ENCODE results near the gene PLCG2.

The PLCG2 gene

DNA sequence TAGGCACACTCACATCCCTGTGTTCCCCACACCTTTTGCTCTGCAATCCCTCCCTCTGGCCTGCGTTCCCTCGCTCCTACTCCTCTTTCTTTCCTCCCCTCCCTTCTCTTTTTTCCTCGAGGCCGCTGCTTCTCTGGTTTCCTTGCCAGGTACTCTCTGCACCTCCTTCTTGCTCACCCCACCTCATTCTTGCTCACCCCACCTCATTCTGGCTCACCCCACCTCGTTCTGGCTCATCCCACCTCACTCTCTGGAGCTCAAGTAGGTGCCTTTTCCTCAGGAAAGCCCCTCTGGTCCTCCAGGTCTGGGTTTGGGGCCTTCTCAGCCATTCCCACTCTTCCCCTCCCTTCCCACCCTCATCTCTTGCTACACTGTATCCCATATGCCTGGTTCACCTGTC is 103.5 kb downstream of the PLCG2 start:
- no peak for DNase-seq

DNA sequence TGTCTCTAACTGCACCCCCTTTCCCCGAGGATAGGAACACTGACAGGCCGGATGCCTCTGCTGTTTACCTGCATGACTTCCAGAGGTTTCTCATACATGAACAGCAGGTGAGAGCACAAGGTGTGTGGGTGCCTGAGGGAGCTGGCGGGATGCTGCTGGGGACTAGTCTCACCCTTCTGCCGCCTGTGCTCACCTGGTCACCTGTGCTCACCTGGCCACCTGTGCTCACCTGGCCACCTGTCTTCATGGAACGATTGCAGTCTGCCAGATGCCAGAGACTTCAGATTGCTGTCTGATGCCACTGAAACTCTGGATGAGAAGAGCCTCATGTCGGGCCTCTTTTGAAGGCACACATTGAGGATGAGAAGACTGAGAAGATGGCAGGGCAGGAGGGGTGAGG is 104.1 kb downstream of the PLCG2 start:
- DNase-seq: no peak

DNA sequence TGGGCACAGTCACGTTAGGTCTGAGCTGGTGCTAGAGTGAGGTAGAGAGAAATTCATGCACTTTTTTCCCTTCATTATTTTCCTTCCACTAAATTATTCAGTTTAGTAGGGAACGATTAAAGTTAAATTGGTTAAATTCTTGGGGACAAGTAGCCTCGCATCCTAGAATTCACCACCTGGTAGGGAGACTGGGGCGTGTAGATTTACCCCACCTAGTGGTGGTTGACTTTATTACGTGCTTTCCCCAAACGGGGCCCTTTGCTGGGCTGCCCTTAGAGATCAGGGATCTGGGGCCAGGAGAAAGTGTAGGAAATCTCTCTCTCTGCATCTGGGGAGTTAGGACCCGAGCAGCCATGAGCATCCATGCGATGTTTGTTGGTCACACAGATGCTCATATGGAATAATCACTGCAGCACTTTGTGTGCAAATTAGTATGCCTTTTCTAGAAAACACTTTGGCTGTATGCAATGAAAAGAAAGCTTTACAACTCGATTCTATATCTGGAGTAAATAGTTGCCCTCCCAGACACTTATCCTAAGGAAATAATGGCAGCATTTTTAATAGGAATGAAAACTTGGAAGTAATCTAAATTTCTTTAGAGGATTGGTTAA is 107.0 kb downstream of the PLCG2 start:
- peak; percentile 24 for DNase-seq

DNA sequence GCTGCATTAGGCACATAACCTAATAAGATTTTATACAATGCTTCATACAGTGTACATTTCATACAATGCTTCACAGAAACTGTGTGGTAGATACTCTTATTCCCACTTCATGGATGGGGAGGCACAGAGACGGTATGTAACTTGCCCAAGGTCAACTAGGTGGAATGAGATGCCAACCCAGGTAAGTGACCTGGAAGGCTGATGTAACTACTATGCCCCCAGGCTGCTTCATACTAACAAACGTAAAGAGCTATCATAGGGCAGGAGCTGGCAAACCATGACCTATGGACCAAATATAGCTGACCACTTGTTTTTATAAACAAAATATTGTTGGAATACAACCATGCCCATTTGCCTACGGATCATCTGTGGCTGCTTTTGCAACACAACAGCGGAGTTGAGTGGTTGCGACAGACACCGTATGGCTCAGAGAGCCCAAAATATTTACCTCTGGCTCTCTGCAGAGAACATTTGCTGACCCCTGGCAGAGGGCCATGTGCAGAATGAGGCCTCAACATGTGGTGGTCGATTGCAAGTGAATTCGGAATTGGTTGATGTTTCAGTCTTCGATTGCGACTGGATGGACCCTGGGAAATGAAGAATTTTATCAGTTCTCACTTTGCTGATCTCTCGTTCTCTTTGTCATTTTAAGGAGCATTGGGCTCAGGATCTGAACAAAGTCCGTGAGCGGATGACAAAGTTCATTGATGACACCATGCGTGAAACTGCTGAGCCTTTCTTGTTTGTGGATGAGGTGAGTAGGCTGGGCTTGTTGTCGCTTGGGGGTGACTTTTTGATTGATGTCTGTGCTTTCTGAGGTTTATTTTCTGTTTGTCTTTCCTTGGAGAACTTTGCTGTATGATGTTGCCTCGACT is 109.7 kb downstream of the PLCG2 start:
- no peak for DNase-seq

DNA sequence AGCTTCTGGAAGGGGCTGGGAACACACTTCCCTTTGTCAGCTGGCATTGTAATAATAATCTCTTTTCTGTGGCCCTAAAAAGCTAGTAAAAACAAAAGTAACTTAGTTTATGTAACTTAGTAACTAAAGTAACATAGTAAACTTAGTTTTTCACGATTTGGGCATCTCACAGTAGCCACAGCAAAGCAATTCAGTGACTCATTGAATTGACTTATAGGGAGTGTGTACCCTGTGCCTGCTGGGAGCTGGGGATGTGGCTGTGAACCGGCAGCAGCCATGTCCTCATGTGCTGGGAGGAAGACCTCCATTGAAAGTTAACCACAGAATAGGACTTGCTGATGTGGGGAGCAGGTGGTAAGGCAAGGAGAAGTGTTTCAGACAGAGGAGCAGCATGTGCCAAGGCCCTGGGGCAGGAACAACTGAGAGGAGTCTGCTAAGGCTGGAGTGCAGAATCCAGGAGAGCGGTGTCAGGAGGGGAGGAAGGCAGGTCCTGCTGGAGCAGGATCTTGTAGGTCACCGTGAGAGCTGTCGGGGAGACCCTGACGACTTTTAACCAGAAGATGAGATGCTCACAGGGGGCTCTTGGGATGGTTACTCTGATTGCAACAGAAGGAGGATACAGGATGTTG is 112.8 kb downstream of the PLCG2 start:
- no peak for DNase-seq

DNA sequence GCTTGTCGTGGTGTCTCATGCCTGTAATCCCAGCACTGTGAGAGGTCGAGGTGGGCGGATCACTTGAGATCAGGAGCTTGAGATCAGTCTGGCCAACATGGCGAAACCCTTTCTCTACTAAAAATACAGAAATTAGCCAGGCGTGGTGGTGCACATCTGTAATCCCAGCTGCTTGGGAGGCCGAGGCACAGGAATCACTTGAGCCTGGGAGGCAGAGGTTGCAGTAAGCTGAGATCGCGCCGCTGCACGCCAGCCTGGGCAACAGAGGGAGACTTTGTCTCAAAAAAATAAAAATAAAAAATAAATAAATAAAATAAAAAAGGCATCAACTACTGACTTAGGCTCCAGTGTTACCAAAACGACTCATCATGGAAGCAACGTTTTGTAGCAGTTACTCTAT is 115.5 kb downstream of the PLCG2 start:
- no peak for DNase-seq

DNA sequence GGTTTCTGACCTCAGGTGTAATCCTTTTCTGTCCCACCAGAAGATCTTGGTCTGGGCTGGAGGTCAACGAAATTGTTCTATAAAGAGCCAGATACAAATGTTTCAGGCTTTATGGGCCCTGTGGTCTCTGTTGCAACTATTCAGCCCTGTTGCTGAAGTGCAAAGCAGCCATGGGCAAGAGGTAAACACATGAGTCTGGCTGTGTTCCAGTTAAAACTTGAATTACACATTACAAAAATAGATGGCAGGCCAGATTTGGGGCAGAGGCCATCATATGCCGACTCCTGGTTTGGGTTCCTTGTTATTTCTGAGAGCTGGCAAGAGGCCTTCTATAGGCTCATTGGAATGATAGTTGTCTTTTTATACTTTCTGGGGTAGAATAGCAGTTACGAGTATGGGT is 117.8 kb downstream of the PLCG2 start:
- DNase-seq: no peak

DNA sequence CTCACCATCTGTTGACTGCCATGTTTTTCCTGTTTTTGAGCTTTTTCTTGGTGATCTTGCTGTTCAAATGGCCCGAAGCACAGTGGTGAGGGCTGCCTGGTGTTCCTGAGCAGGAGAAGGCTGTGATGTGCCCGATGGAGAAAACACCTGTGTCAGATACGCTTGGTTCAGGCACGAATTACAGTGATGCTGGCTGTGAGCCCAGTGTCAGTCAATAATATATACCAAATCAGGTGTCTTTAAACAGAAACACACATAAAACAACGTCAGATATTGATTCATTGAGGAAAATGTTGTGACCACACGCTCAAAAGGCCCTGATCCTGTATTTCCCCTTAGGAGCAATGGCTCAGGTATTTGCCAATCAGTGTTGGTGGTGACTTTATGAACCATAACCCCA is 120.5 kb downstream of the PLCG2 start:
- DNase-seq: no peak

DNA sequence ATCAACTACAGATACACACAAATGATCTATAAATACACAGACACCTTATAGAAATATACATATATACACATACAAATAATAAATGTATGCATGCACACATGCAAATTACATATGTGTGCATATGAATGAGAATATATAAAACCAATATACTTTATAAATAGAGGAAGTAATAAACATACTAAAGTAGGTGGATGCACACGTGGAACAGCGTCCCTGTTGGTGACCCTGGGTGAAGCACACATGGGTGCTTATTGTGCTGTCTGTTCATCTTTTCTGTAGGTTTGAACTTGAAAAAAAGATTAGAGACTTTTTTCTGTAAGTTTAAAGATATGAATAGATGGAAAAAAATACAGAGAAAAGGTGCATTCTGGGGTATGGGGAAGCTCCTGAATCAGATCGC is 120.9 kb downstream of the PLCG2 start:
- no peak for DNase-seq

DNA sequence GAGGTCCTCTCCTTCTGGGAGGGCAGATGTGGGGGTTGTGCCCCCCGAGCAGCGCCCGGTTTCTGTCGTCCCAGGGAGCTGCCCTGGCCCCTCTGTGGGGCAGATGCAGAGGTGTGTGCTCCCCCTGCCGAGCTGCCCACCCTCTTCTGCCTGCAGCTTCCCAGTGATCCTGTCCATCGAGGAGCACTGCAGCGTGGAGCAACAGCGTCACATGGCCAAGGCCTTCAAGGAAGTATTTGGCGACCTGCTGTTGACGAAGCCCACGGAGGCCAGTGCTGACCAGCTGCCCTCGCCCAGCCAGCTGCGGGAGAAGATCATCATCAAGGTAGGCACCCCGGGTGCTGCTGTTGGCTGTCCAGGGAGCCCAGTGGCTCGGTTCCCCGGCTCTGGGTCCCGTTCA is 121.4 kb downstream of the PLCG2 start:
- DNase-seq: no peak

DNA sequence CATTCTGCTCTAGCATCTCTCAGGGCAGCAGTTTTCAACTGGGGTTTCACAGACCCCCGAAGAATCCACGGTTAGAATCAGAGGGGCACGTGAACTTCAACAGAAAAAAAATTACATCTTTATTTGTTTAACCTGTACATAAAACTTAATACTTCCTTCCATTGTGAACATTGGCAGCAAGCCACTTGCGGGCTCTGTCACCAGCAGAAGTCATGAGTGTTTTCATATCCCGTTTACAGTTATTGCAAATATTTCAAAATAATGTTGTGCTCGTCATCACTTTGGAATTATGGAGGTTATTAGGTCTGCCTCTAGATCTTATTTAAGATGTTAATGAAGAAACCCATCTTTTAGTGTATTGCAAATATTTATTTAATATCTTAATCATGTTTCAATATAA is 122.4 kb downstream of the PLCG2 start:
- DNase-seq: no peak

DNA sequence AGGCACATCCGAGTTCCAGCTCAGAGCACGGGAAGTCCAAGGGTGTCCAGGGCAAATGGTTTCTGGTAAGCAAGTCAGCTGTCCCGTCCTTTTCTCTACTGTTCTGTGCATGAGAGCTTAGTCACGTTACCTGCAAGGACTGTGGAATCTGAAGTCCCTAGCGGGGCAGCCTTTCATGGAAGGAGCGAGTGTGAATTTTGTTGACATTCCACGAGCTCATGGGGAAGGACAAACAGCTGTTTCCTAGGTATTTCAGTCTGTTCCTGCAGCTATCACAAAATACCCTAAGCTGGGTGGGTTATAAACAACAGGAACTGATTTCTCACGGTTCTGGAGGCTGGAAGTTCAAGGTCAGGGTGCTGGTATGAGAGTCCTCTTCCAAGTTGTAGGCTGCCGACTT is 122.9 kb downstream of the PLCG2 start:
- no peak for DNase-seq

DNA sequence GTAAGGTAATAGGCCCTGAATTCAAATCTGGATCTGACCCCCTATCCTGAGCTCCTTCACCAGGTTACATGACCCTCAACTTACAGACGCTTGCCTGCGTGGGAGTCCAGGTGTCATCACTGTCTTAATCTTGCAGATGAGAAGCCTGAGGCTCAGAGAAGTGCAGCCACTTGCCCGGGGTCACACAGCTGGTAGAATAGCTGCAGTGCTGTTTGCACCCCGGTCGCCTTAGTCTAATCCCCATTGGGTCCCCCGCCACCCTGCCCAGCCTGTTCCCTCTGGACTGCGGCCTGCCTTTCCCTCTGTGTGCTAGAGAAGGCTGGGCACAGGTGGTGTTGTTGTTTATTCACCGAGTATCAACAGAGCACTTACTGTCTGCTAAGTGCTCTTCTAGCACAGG is 125.2 kb downstream of the PLCG2 start:
- DNase-seq: no peak

DNA sequence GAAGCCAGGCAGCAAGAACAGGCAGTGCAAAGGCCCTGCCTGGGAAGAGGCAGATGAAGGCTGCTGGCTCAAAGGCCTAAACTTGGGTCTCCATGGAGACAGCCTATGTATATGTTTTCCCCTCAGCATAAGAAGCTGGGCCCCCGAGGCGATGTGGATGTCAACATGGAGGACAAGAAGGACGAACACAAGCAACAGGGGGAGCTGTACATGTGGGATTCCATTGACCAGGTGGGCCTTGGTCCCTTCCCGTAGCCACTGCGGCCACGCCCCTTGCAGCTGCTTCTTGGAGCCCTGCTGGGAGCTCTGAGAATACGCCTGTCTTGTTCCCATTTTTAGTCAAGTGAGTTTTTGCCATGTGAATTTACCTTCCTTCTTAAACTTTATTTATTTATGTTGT is 126.2 kb downstream of the PLCG2 start:
- no peak for DNase-seq

DNA sequence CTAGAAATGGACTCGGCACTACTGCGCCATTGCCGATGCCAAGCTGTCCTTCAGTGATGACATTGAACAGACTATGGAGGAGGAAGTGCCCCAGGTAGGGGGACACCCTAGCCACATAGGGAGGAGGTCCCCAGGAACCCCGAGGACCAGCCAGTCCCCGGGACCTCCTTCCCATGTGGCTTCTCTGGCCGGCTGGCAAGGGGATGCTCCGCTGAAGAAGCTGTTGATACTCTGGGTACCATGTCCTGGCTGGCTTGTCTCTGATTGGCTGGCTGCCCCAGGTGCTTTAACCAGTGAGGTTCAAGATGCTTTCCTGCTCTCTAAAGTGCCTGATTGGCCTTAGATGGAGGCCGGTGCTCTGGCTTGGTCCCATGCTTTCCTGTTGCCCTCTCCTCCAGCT is 128.6 kb downstream of the PLCG2 start:
- no peak for DNase-seq

DNA sequence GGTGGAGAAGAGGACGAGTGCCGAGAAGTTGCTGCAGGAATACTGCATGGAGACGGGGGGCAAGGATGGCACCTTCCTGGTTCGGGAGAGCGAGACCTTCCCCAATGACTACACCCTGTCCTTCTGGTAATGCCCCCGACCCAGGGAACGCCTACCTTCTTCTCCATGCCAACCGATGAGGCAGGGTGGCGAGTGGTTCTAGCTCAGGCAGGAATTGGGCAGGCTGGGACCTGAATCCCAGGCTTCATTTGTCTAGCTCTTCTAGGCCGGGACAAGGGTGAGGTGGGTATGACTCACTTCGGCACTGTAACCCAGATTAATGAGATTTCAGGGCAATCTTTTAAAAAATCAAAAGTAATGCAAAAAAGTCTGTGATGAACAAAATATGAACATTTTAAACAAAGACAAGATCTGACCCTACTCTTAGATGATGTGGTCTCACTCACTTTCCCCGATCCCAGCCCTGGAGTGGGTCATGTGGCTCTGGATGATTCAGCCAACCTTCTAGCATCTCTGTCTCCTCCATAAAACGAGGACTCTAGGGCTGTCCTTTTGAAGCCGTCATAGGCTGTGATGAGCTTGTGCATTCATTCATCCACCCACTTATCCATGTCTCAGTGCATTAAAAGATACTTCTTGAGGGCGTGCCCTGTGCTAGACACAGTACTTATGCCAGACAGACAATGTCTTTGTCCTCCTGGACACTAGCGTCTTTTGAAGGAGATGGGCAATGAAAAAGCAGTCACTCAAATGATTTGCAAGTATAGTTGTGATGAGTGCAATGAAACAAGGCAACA is 129.6 kb downstream of the PLCG2 start:
- DNase-seq: no peak

DNA sequence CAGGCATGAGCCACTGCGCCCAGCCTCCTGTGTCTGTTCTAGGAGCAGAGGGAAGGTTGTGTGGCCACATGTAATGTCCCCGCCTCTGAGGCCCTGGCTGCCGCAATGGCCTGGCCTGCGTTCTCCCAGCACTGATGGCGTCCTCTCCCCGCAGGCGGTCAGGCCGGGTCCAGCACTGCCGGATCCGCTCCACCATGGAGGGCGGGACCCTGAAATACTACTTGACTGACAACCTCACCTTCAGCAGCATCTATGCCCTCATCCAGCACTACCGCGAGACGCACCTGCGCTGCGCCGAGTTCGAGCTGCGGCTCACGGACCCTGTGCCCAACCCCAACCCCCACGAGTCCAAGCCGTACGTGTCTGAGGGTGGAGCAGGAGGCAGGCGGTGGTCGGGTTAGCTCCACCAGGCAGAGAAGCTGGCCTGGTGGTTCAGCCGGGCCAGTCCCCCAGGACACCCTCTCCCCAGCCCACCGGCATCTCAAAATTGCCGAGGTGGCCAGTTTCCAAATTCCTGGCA is 131.3 kb downstream of the PLCG2 start:
- DNase-seq: no peak

DNA sequence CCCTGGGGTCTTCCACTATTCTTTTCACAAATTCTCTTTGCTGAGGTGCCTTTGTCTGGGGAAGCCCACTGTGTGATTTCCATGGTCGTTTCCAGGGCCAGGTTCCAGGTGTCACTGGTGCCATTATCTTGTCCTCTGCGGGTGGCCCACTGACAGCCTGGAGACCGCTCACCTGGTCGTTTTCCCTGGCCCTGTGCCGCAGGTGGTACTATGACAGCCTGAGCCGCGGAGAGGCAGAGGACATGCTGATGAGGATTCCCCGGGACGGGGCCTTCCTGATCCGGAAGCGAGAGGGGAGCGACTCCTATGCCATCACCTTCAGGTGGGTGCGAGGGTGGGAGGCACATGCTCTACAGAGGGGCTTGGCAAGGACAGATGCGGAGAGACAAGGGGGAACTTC is 133.3 kb downstream of the PLCG2 start:
- no peak for DNase-seq

DNA sequence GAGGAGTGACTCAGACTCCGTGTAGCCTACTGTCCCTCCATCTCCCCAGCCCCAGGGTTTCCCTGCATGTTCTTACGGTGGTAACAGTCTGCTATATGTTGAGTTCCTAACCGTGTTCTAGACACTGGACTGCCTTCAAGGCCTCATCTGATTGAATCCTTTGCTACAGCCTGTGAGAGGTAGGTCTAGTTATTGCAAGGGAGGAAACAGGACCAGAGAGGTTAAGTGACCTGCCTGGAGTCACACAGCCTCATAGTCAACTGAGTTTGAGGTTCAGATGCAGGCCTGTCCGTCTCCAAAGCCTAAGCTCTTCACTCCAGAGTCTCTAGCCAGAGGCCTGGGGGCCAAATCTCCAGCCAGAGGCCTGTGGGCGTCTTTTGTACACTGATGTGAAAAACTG is 134.1 kb downstream of the PLCG2 start:
- DNase-seq: no peak

DNA sequence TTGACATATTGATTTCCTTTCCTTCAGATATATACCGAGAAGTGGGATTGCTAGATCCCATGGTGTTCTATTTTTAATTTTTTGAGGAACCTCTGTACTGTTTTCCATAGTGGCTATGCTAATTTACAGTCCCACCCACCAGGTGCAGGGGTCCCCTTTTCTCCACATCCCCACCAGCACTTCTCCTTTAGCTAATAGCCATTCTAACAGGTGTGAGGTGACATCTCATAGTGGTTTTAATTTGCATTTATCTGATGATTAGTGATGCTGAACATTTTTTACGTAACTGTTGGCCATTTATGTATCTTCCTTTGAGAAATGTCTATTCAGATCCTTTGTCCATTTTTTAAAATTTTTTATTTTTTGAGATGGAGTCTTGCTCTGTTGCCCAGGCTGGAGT is 138.3 kb downstream of the PLCG2 start:
- DNase-seq: no peak

DNA sequence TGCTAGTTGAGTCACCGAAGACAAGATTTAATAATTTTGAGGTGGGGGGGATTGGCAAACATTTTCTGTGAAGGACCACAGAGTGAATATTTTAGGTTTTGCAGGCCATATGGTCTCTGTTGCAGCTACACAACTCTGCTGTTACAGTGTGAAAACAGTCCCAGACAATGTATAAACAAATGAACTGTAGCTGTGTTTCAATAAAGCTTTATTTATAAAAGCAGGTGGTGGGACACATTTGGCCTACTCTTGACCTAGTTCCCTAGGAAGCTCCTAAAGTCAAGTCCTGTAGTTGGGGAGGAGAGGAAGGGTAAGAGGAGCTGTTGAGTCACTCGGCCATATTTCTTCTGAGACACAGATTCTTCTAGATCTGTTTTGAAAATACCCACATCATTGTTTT is 139.8 kb downstream of the PLCG2 start:
- DNase-seq: no peak

DNA sequence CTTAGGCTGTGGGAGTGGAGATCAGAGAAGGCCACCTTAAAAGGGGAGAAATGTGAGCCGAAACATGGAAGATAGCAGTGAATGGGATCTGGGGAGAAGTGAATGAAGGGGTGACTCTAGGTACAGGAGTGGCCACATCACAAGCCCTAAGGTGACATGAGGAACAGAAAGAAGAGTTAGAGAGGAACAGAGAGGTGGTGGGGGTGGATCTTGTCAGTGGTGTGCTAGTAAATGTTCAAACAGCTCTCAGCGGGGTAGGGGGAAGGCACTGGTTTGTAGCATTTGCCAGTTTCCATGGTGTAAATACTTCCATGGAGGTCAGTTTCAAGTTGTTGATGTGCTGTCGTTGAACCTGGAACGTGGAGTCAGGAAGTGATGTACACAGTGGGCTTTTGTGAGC is 141.4 kb downstream of the PLCG2 start:
- DNase-seq: no peak

DNA sequence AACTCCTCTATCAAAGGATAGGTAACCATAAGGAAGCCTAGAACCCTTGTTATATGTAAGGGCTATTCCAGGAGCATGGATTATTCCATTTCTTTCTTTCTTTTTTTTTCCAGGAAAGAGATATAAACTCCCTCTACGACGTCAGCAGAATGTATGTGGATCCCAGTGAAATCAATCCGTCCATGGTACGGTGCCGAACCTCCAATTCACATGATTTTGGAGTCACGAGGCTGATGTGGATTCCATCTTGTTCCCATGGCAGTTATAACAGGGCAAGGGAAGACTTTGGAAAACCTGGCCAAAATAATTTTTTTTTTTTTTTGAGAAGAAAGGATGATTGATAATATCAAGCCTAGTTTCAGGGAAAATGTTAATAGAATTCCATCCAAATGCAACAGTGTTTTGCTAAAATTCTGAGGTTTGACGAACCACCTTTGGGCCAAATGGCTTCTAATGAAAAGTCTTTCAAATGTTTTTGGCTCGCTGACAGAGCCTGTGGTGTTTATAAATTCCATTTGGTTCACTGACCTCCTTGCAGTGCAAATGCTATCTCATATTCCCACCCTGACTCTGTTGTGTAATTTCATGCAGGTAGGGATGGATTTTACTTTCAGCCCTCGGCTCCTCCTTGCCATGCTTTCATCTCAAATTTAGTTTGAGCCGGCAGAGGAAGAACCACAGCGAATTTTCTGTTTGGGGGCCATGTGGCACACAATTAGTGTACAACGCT is 142.2 kb downstream of the PLCG2 start:
- no peak for DNase-seq

Data from activated gamma-delta T cell treated with Interleukin-2 at 50 U/mL for 16 hours (primary cell).